HCT116 (cell line): ENCODE measurements around the gene PGRMC1. TPM values are rescaled to one million over a fixed set of nuclear protein-coding genes. Genes with fewer than 3 reads are reported as not detected.

ENCODE experiments used
- ATAC-seq: fragments of 200-7000 bp; cut with Tn5 transposase; 2 replicates; pipeline ENCODE4 v1.9.1; 2020; ENCODE audit warnings: mild to moderate bottlenecking, moderate library complexity
- BruUV-seq: library from RNA; stranded (reverse); fragments of 400-500 nt; replicated peaks from 2 replicates; lab custom pipeline; 2021; lab: Mats Ljungman, UMichigan
- CTCF ChIA-PET: fragments of 300-600 bp; sonication (Branson Sonifier 250); formaldehyde crosslinking; loops from one replicate; lab custom pipeline; 2021; ENCODE audit warnings: antibody characterized with exemption; lab: Charles Lee
- POLR2A ChIA-PET: fragments of 300-600, 350-600 bp; sonication (Branson Sonifier 250); formaldehyde crosslinking; loops from one replicate; lab custom pipeline; 2021; ENCODE audit warnings: antibody characterized with exemption; lab: Charles Lee
- RAD21 ChIA-PET, 2 experiments: fragments of 300-600 bp; sonication (Branson Sonifier 250); formaldehyde crosslinking; loops; one replicate each; lab custom pipeline; 2023; ENCODE audit warnings: low total read pairs in 2 of 2; ENCODE audit not compliant: uncharacterized antibody in 2 of 2, unreplicated experiment in 2 of 2, low non-redundant PET in 1 of 2; lab: Charles Lee
- DNase-seq: peaks from one replicate; pipeline ENCODE4 v3.0.0-alpha.2; 2010; ENCODE audit warnings: low read depth, low spot score
- H2AFZ ChIP-seq: fragments of 200-600 bp; shearing (Covaris generic), sonication (generic); 2 replicates; pipeline ENCODE4 v1.6.1; 2017; ENCODE audit warnings: low read depth, mixed run types, mixed read lengths, antibody characterized with exemption, low read length; ENCODE audit not compliant: poor library complexity, severe bottlenecking
- H3K27ac ChIP-seq: 2 replicates; pipeline ENCODE4 v1.5.1; 2012; ENCODE audit warnings: low read depth, low read length
- H3K27me3 ChIP-seq: fragments of 200-600 bp; sonication (generic); 2 replicates; pipeline ENCODE4 v1.6.1; 2016; ENCODE audit warnings: mixed run types, low read length, mixed read lengths; ENCODE audit not compliant: insufficient read depth
- H3K36me3 ChIP-seq, 2 experiments: fragments of 200-500 bp in 1 of 2; fragments of 200-600 bp in 1 of 2; sonication (Bioruptor generic) in 1 of 2; sonication (generic) in 1 of 2; 2 replicates each; pipeline versions ENCODE4 v1.5.1 to v1.6.1; 2014 to 2016; ENCODE audit warnings: low read length in 2 of 2, inconsistent platforms in 1 of 2, mixed read lengths in 1 of 2, mixed run types in 1 of 2; ENCODE audit not compliant: insufficient read depth in 2 of 2, control insufficient read depth in 1 of 2
- H3K4me1 ChIP-seq, 2 experiments: fragments of 200-600 bp in 1 of 2; sonication (generic) in 1 of 2; 2 replicates each; pipeline versions ENCODE4 v1.5.1 to v1.6.1; 2012 to 2017; ENCODE audit warnings: low read length in 2 of 2, inconsistent platforms in 1 of 2, mild to moderate bottlenecking in 1 of 2, mixed read lengths in 1 of 2, mixed run types in 1 of 2, moderate library complexity in 1 of 2; ENCODE audit not compliant: insufficient read depth in 2 of 2, control insufficient read depth in 1 of 2
- H3K4me2 ChIP-seq: fragments of 200-600 bp; sonication (generic); 2 replicates; pipeline ENCODE4 v1.6.1; 2017; ENCODE audit warnings: mixed run types, low read length, mixed read lengths
- H3K4me3 ChIP-seq, 2 experiments: fragments of 200-600 bp in 1 of 2; sonication (generic) in 1 of 2; replicated peaks in 1 of 2; 2 replicates each; pipeline ENCODE4 v1.5.1; 2011 to 2016; ENCODE audit warnings: low read length in 2 of 2, control low read depth in 1 of 2, low read depth in 1 of 2, mild to moderate bottlenecking in 1 of 2, mixed read lengths in 1 of 2, mixed run types in 1 of 2
- H3K79me2 ChIP-seq: fragments of 200-600 bp; sonication (generic); 2 replicates; pipeline ENCODE4 v1.6.1; 2017; ENCODE audit warnings: mild to moderate bottlenecking, mixed run types, low read length, moderate library complexity, mixed read lengths; ENCODE audit not compliant: insufficient read depth
- H3K9ac ChIP-seq: fragments of 200-600 bp; sonication (generic); 2 replicates; pipeline ENCODE4 v1.6.1; 2016; ENCODE audit warnings: low read length, mixed read lengths
- H3K9me2 ChIP-seq: fragments of 200-600 bp; sonication (generic), shearing (Covaris generic); 2 replicates; pipeline ENCODE4 v1.6.1; 2017; ENCODE audit warnings: mixed run types, mild to moderate bottlenecking, moderate library complexity; ENCODE audit not compliant: insufficient read depth
- H3K9me3 ChIP-seq, 2 experiments: fragments of 200-500 bp in 1 of 2; fragments of 200-600 bp in 1 of 2; sonication (Bioruptor generic) in 1 of 2; sonication (generic) in 1 of 2; 2 replicates each; pipeline ENCODE4 v1.6.1; 2014 to 2017; ENCODE audit warnings: low read length in 2 of 2, mixed read lengths in 2 of 2, inconsistent platforms in 1 of 2, low read depth in 1 of 2, mild to moderate bottlenecking in 1 of 2, mixed run types in 1 of 2, moderate library complexity in 1 of 2; ENCODE audit not compliant: control insufficient read depth in 1 of 2, insufficient read depth in 1 of 2
- H4K20me1 ChIP-seq: fragments of 200-600 bp; sonication (generic), shearing (Covaris generic); 2 replicates; pipeline ENCODE4 v1.6.1; 2017; ENCODE audit warnings: mixed run types, mild to moderate bottlenecking, moderate library complexity; ENCODE audit not compliant: insufficient read depth
- EGR1 ChIP-seq: IDR thresholded peaks from 2 replicates; pipeline ENCODE4 v1.6.1; 2012; ENCODE audit warnings: low read depth
- SRF ChIP-seq: IDR thresholded peaks from 2 replicates; pipeline ENCODE4 v1.6.1; 2012; ENCODE audit warnings: low read depth
- ZNF274 ChIP-seq: fragments of 200-500 bp; sonication (Bioruptor generic); IDR thresholded peaks from 2 replicates; pipeline ENCODE4 v1.6.1; 2014; ENCODE audit warnings: mild to moderate bottlenecking, low read depth, low read length, inconsistent platforms
- intact Hi-C: fragments of 100-400 bp; cut with micrococcal nuclease; formaldehyde crosslinking; loops from 2 replicates; pipeline ENCODE4 v1.10.0; 2022
- total RNA-seq: library from RNA; stranded (reverse); gene quantifications from one replicate; pipeline ENCODE4 v1.2.1, GENCODE V29; 2021; ENCODE audit not compliant: unreplicated experiment
- TF ChIP-seq, protein P1 (sequence below): IDR thresholded peaks from 2 replicates; pipeline ENCODE4 v1.6.1; 2012
- TF ChIP-seq, protein P2 (sequence below): IDR thresholded peaks from 2 replicates; pipeline ENCODE4 v1.6.1; 2012

The PGRMC1 gene
- total RNA-seq, 1 experiment from 2014 or later, result 81.6 TPM

DNA sequence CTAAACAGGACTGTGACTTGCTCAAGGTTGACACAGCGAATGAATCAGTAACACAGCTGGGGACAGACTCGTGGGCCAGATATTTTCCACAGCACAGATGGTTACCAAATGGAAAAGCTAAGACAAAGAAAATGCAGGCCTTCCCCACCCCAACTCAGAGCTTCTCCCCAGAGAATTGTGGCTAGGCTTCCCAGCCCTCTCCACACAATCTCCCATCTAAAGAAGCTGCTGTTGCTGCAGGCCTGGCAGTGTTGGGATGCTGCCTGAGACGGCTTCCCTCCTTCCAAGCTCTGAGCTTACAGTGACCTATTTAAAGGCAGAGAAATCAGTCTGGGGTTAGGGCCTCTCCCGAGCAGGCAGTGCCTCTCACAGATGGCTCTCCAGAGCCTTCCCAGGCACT, 46.5 kb upstream of the PGRMC1 start:
- Histone ChIP-seq H3K79me2 (no peaks in the 10 kb centered on the region), H3K9me3 (no peaks in the 10 kb centered on the region), H3K27me3 (no peaks in the 10 kb centered on the region), H3K4me1 (no peaks in the 10 kb centered on the region), H2AFZ (no peak overlapping the region), H3K27ac (no peak overlapping the region), H4K20me1 (no peaks in the 10 kb centered on the region), H3K9ac (no peak overlapping the region), H3K9me2 (no peaks in the 10 kb centered on the region), H3K36me3 (no peaks in the 10 kb centered on the region), H3K4me3 (no peak overlapping the region), H3K4me2 (no peak overlapping the region)
- intact Hi-C loops, result no loop called here
- BruUV-seq, result no TSS peak
- CTCF ChIA-PET, result interaction anchor here (1.6 kb wide), 1 partner anchor 71 kb away, joined by 4 read pairs; no protein-coding TSS in a partner anchor
- RAD21 ChIA-PET, result no interaction called here
- ATAC-seq, result no peak
- DNase-seq, result no peak
- POLR2A ChIA-PET, result no interaction called here
- TF ChIP-seq, protein P1, sequence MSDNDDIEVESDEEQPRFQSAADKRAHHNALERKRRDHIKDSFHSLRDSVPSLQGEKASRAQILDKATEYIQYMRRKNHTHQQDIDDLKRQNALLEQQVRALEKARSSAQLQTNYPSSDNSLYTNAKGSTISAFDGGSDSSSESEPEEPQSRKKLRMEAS, result no peak
- no peak for TF ChIP-seq SRF
- no peak for TF ChIP-seq EGR1

DNA sequence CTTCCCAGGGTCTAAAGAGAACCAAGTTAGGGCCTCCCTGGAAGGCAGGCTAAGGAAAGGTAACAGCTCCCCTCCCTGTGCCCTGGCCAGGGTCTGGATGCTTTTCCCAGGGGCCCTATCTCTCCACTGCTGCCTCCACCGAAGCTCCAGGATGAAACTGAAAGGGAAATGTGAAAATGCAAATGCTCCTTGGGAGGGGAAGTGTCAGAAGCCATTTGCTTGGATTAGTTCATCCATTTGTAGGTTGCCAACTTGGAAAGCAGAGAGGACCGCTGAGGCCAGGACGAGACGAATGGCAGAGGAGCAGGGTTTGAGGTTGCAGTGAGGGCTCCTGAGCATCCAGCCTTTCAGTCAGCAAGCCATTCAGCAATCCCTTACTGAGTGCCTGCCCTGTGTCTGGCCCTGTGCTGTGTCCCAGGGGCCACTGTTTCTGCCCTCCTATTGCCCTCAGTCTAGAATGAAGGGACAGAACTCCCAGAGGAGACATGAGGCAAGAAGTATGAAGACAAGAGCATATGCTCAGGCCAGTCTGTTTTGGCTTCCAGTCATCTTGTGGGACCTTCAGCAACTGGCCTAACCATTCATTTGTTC, 45.9 kb upstream of the PGRMC1 start:
- H4K20me1 ChIP-seq, result no peaks in the 10 kb centered on the region
- BruUV-seq, result no TSS peak
- intact Hi-C loops, result no loop called here
- no peak overlapping the region for H3K4me3 ChIP-seq
- no peaks in the 10 kb centered on the region for H3K79me2 ChIP-seq
- ChIA-PET RAD21 (no interaction called here), CTCF (interaction anchor here (1.6 kb wide), 1 partner anchor 72 kb away, joined by 4 read pairs; no protein-coding TSS in a partner anchor), POLR2A (no interaction called here)
- no peak for ATAC-seq
- no peaks in the 10 kb centered on the region for H3K36me3 ChIP-seq
- H3K4me1 ChIP-seq, result no peaks in the 10 kb centered on the region
- DNase-seq, result no peak
- H3K9me3 ChIP-seq, result no peaks in the 10 kb centered on the region
- H3K27me3 ChIP-seq, result no peaks in the 10 kb centered on the region
- TF ChIP-seq, protein P2, sequence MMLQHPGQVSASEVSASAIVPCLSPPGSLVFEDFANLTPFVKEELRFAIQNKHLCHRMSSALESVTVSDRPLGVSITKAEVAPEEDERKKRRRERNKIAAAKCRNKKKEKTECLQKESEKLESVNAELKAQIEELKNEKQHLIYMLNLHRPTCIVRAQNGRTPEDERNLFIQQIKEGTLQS, result no peak
- no peak for TF ChIP-seq ZNF274
- no peak overlapping the region for H3K4me2 ChIP-seq
- H3K9ac ChIP-seq, result no peak overlapping the region
- no peak overlapping the region for H3K27ac ChIP-seq
- H2AFZ ChIP-seq, result no peak overlapping the region
- no peaks in the 10 kb centered on the region for H3K9me2 ChIP-seq
